ENCODE data around the gene DRP2.
A peak's percentile ranks its signal among the peaks of the same experiment; 100 is the strongest.
"Not testable (repeated sequence)": the region's sequence is repeated elsewhere in the genome, so short reads cannot be mapped to it uniquely, and the experiment has no call there.

Gene DRP2

GRCh38 chrX:101237041-101237440, 17.5 kb downstream of the DRP2 start:
- no peak for DNase-seq

GRCh38 chrX:101241531-101241930, 21.9 kb downstream of the DRP2 start:
- no peak for DNase-seq

- DNase-seq: no peak
Measured at GRCh38 chrX:101252634-101253033, 33.0 kb downstream of the DRP2 start.

GRCh38 chrX:101257448-101258258, 38.1 kb downstream of the DRP2 start:
- no peak for DNase-seq

GRCh38 chrX:101258259-101258581, 38.6 kb downstream of the DRP2 start:
- no peak for DNase-seq

GRCh38 chrX:101260435-101260834, 40.8 kb downstream of the DRP2 start:
- DNase-seq: no peak

GRCh38 chrX:101262590-101262989, 43.0 kb downstream of the DRP2 start:
- no peak for DNase-seq

- no peak for DNase-seq
Measured at GRCh38 chrX:101263766-101264165, 44.2 kb downstream of the DRP2 start.

- DNase-seq: peak; percentile 17
Measured at GRCh38 chrX:101265869-101266428, 46.4 kb downstream of the DRP2 start.

GRCh38 chrX:101274198-101274597, 54.6 kb downstream of the DRP2 start:
- no peak for DNase-seq

GRCh38 chrX:101276238-101276637, 56.7 kb downstream of the DRP2 start:
- DNase-seq: no peak

GRCh38 chrX:101287402-101287801, 67.8 kb downstream of the DRP2 start:
- DNase-seq: no peak

- DNase-seq: no peak
Measured at GRCh38 chrX:101290957-101291603, 71.5 kb downstream of the DRP2 start, which contains the start of gene TAF7L. Gene TAF7L, minus strand, starts transcription at chrX:101291334. Its CDS starts 3,791 bp downstream, at chrX:101287543.

GRCh38 chrX:101295603-101296002, 76.0 kb downstream of the DRP2 start:
- DNase-seq: not testable (repeated sequence)

GRCh38 chrX:101303790-101304189, 84.2 kb downstream of the DRP2 start:
- DNase-seq: no peak

All from NCI-H226 (cell line).